H9 (cell line): ENCODE data around the gene SPA17. TPM values are rescaled to one million over a fixed set of nuclear protein-coding genes. Genes with fewer than 3 reads are reported as not detected.

Experiments used
- DNase-seq: peaks from one replicate; pipeline ENCODE4 v3.0.0-alpha.2; 2017
- H2AFZ ChIP-seq: one replicate; pipeline ENCODE4 v1.6.1; 2013; ENCODE audit warnings: mild to moderate bottlenecking, low read length, control low read depth, moderate library complexity
- H2AK5ac ChIP-seq: 2 replicates; pipeline ENCODE4 v1.6.1; 2013; ENCODE audit warnings: low read length, control low read depth, mixed read lengths; ENCODE audit not compliant: insufficient read length
- H2BK120ac ChIP-seq: one replicate; pipeline ENCODE4 v1.6.1; 2013; ENCODE audit warnings: low read depth, mild to moderate bottlenecking, low read length, control low read depth, inconsistent platforms; ENCODE audit not compliant: poor library complexity, severe bottlenecking
- H2BK12ac ChIP-seq: 2 replicates; pipeline ENCODE4 v1.6.1; 2013; ENCODE audit warnings: low read length, control low read depth, mixed read lengths, low read depth; ENCODE audit not compliant: insufficient read length
- H2BK15ac ChIP-seq: 2 replicates; pipeline ENCODE4 v1.6.1; 2013; ENCODE audit warnings: low read depth, low read length, control low read depth
- H2BK20ac ChIP-seq: one replicate; pipeline ENCODE4 v1.6.1; 2013; ENCODE audit warnings: low read depth, mild to moderate bottlenecking, low read length, control low read depth, inconsistent platforms; ENCODE audit not compliant: poor library complexity, severe bottlenecking
- H2BK5ac ChIP-seq: 2 replicates; pipeline ENCODE4 v1.6.1; 2013; ENCODE audit warnings: low read length, control low read depth, mixed read lengths; ENCODE audit not compliant: insufficient read length
- H3K14ac ChIP-seq: 2 replicates; pipeline ENCODE4 v1.6.1; 2013; ENCODE audit warnings: low read length, control low read depth; ENCODE audit not compliant: insufficient read depth
- H3K18ac ChIP-seq: 2 replicates; pipeline ENCODE4 v1.6.1; 2013; ENCODE audit warnings: low read depth, mild to moderate bottlenecking, mixed read lengths, low read length, control low read depth; ENCODE audit not compliant: insufficient read length
- H3K23ac ChIP-seq: 2 replicates; pipeline ENCODE4 v1.6.1; 2013; ENCODE audit warnings: low read length, control low read depth, mixed read lengths, low read depth; ENCODE audit not compliant: insufficient read length
- H3K23me2 ChIP-seq: 2 replicates; pipeline ENCODE4 v1.6.1; 2013; ENCODE audit warnings: low read depth, mild to moderate bottlenecking, mixed read lengths, low read length, control low read depth; ENCODE audit not compliant: insufficient read length, poor library complexity, severe bottlenecking
- H3K27ac ChIP-seq: 2 replicates; pipeline ENCODE4 v1.5.1; 2013; ENCODE audit warnings: low read length, control low read depth, mixed read lengths, low read depth; ENCODE audit not compliant: insufficient read length
- H3K27me3 ChIP-seq: 2 replicates; pipeline ENCODE4 v1.6.1; 2013; ENCODE audit warnings: low read length, control low read depth, inconsistent platforms; ENCODE audit not compliant: insufficient read depth
- H3K4ac ChIP-seq: 2 replicates; pipeline ENCODE4 v1.6.1; 2013; ENCODE audit warnings: low read depth, mild to moderate bottlenecking, control low read depth, inconsistent platforms, low read length, moderate library complexity
- H3K4me1 ChIP-seq: 2 replicates; pipeline ENCODE4 v1.6.1; 2013; ENCODE audit warnings: low read length, control low read depth, inconsistent platforms; ENCODE audit not compliant: insufficient read depth
- H3K4me2 ChIP-seq: 2 replicates; pipeline ENCODE4 v1.6.1; 2013; ENCODE audit warnings: low read length, control low read depth, mixed read lengths; ENCODE audit not compliant: insufficient read length, insufficient read depth
- H3K56ac ChIP-seq: 2 replicates; pipeline ENCODE4 v1.6.1; 2013; ENCODE audit warnings: low read depth, mild to moderate bottlenecking, mixed read lengths, low read length, control low read depth; ENCODE audit not compliant: insufficient read length
- H3K79me1 ChIP-seq: 2 replicates; pipeline ENCODE4 v1.6.1; 2013; ENCODE audit warnings: low read depth, mild to moderate bottlenecking, moderate library complexity, low read length, control low read depth, inconsistent platforms; ENCODE audit not compliant: insufficient read depth, poor library complexity, severe bottlenecking
- H3K79me2 ChIP-seq: 2 replicates; pipeline ENCODE4 v1.6.1; 2013; ENCODE audit warnings: low read length, control low read depth, inconsistent platforms; ENCODE audit not compliant: insufficient read depth
- H3K9ac ChIP-seq: 2 replicates; pipeline ENCODE4 v1.6.1; 2013; ENCODE audit warnings: low read length, control low read depth, mixed read lengths; ENCODE audit not compliant: insufficient read length; ENCODE audit errors: extremely low read depth
- H3K9me3 ChIP-seq: one replicate; pipeline ENCODE4 v1.6.1; 2013; ENCODE audit warnings: low read depth, low read length, inconsistent platforms; ENCODE audit not compliant: control insufficient read depth
- H3T11ph ChIP-seq: one replicate; pipeline ENCODE4 v1.6.1; 2013; ENCODE audit warnings: mild to moderate bottlenecking, low read length, control low read depth, inconsistent platforms
- H4K20me1 ChIP-seq: one replicate; pipeline ENCODE4 v1.6.1; 2013; ENCODE audit not compliant: control insufficient read depth, insufficient read length, insufficient read depth
- H4K5ac ChIP-seq: 2 replicates; pipeline ENCODE4 v1.6.1; 2013; ENCODE audit warnings: low read depth, mild to moderate bottlenecking, mixed read lengths, low read length, control low read depth; ENCODE audit not compliant: insufficient read length
- H4K8ac ChIP-seq: replicated peaks from 2 replicates; pipeline ENCODE4 v1.6.1; 2013; ENCODE audit warnings: low read length, control low read depth, mixed read lengths, low read depth; ENCODE audit not compliant: insufficient read length
- H4K91ac ChIP-seq: 2 replicates; pipeline ENCODE4 v1.6.1; 2013; ENCODE audit warnings: low read depth, mild to moderate bottlenecking, moderate library complexity, mixed read lengths, low read length, control low read depth; ENCODE audit not compliant: insufficient read length
- H3K27ac Mint-ChIP-seq, 3 experiments: 2 replicates in 2 of 3; 3 replicates in 1 of 3; pipeline ENCODE4 v1.8.0; 2020 to 2021; ENCODE audit warnings: mixed read lengths in 3 of 3, mild to moderate bottlenecking in 1 of 3, moderate library complexity in 1 of 3
- H3K27me3 Mint-ChIP-seq: 2 replicates; pipeline ENCODE4 v1.8.0; 2021; ENCODE audit warnings: low read depth, mild to moderate bottlenecking, moderate library complexity, mixed read lengths
- H3K36me3 Mint-ChIP-seq, 3 experiments: 2 replicates in 2 of 3; 3 replicates in 1 of 3; pipeline ENCODE4 v1.8.0; 2020 to 2021; ENCODE audit warnings: low read depth in 3 of 3, mixed read lengths in 3 of 3; ENCODE audit not compliant: insufficient read depth in 1 of 3
- H3K4me1 Mint-ChIP-seq, 2 experiments: 2 replicates each; pipeline ENCODE4 v1.8.0; 2020; ENCODE audit warnings: mixed read lengths in 2 of 2
- H3K4me3 Mint-ChIP-seq, 2 experiments: 2 replicates in 1 of 2; 3 replicates in 1 of 2; pipeline ENCODE4 v1.8.0; 2020 to 2021; ENCODE audit warnings: mild to moderate bottlenecking in 2 of 2, mixed read lengths in 2 of 2, moderate library complexity in 1 of 2
- H3K9me3 Mint-ChIP-seq, 2 experiments: 2 replicates in 1 of 2; 3 replicates in 1 of 2; pipeline ENCODE4 v1.8.0; 2020; ENCODE audit warnings: mild to moderate bottlenecking in 2 of 2, mixed read lengths in 2 of 2, moderate library complexity in 1 of 2
- CTCF ChIP-seq: fragments of 200-600 bp; sonication (generic); conservative IDR thresholded peaks from 3 replicates; pipeline ENCODE4 v1.8.0; 2021; ENCODE audit warnings: antibody characterized with exemption, mild to moderate bottlenecking
- WGBS: extraction: QIAGEN DNeasy Blood & Tissue Kit; methylation state at CpG from one replicate; pipeline ENCODE4 v1.1.7; 2013; ENCODE audit warnings: missing lambda C conversion rate, low lambda C conversion rate, mixed read lengths; ENCODE audit not compliant: insufficient read length; ENCODE audit errors: extremely low coverage; 5-methylcytosine and 5-hydroxymethylcytosine counted together
- total RNA-seq: library from RNA; stranded (reverse); gene quantifications from 2 replicates; pipeline ENCODE4 v1.2.1, GENCODE V29; 2021

Gene SPA17
- total RNA-seq, 1 experiment from 2014 or later = 6.9 TPM

GRCh38 chr11:124627546-124627945, 46.2 kb upstream of the SPA17 start:
- Histone ChIP-seq H3K4me2 (no peak overlapping the region), H3K23ac (no peak overlapping the region), H3K9ac (no peak overlapping the region), H3K23me2 (no peaks in the 10 kb centered on the region), H2AFZ (no peak overlapping the region), H4K91ac (no peak overlapping the region), H3K56ac (no peak overlapping the region), H3K27ac (no peak overlapping the region), H3K18ac (no peak overlapping the region), H4K8ac (no peak overlapping the region), H4K5ac (no peak overlapping the region), H2AK5ac (no peak overlapping the region), H2BK15ac (no peak overlapping the region), H2BK120ac (no peak overlapping the region), H3K79me2 (no peaks in the 10 kb centered on the region; the same call in 1 of the 2 replicates), H3K27me3 (no peaks in the 10 kb centered on the region), H3T11ph (no peak overlapping the region), H2BK12ac (no peak overlapping the region), H2BK5ac (no peak overlapping the region), H3K4me1 (no peaks in the 10 kb centered on the region), H4K20me1 (no peaks in the 10 kb centered on the region), H3K9me3 (no peaks in the 10 kb centered on the region), H3K79me1 (peaks cover 3% of the 10 kb centered on the region), H2BK20ac (no peak overlapping the region), H3K4ac (no peak overlapping the region), H3K14ac (no peak overlapping the region)
- H3K27me3 Mint-ChIP-seq = no peaks in the 10 kb centered on the region
- peaks cover 27 to 64% (median 63%) of the 10 kb centered on the region in 3 experiments; a peak in 6 of 7 replicates for H3K36me3 Mint-ChIP-seq
- WGBS = no CpG with 5 or more reads among the region's 5 CpGs
- no peaks in the 10 kb centered on the region for H3K9me3 Mint-ChIP-seq
- H3K27ac Mint-ChIP-seq = no peak overlapping the region
- H3K4me3 Mint-ChIP-seq = no peak overlapping the region
- no peak for DNase-seq
- H3K4me1 Mint-ChIP-seq = peaks cover 8% of the 10 kb centered on the region in 2 experiments
- no peak for TF ChIP-seq CTCF
